HG02759 (cell line): Measurements from ENCODE around the gene DLG5.

Experiments
- ATAC-seq: cut with Tn5 transposase; IDR thresholded peaks from one replicate; pipeline ENCODE4 v1.9.1; 2021; ENCODE audit warnings: mild to moderate bottlenecking, moderate library complexity; ENCODE audit not compliant: unreplicated experiment

The DLG5 gene

DNA sequence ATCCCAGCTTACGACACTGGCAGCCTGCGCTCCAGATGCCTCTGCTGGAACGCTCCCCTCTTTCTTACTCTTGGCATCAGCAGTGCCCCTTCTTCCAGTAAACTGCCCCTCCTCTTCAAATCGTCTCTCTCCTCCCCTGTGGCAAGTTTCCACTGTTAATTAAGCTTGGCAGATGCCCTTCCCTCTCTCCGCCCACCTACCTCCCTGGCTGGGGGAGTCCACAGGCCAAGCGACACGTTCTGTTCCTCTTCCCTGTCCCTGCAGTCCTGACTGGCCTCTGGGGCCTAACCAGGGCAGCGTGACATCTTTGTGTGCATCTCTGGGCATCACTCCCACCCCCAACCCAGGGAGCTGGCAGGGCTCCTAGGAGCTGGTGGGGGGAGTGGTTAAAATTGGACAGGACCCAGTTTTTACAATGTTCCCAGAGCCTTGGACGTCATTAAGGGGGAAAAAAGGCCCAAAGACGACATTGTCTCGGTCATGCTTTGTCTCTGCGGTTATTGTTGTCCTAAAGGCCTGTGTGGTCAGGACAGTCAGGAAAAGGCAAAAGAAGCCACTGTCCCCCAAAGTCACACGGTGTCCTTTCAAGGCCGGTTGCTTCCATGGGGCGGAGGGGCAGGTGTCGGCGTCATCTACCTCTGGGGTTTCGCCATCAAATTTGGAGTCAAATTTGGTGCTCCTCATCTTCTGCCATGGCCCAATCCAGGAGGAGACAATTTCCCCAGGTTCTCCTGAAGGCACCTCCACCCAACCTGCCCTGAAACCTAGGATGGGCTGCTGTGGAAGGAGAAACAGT lies 54.2 kb downstream of the DLG5 start:
- ATAC-seq, result no peak

DNA sequence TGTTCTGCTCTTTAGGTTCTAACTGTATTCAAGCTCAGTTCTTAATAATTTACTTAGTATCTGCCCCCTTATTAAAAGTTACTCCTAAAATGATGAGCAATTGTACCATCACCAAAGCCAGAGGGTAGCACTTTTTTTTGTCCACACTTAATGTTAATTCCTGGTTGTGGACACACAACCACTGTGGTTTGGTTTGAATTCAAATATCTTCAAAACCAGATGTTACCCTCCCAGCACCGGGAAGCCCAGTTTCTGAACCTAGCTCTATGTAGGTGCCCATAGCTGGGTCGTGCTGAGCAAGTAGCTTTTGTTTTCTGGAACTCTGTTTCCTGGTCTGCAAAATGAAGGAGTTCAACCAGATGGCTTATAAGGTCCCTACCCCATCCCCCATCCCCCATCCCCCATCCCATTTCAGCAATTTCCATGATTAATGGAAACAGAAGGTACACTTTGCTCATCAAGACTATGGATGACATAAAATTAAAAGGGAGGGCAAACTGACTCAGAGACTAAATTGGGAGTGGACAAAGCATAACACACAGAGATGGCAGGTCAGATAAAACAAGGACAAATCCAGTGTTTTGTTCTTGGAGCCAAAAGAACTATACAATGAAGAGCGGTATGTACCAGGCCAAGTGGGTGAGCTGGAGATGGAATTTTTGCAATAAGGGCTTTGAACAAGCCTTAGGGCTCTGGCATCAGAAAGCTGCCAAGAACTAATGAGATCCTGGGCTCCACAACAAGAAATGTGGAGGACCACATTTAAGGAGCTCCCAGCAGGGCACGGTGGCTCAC lies 56.7 kb downstream of the DLG5 start:
- no peak for ATAC-seq

DNA sequence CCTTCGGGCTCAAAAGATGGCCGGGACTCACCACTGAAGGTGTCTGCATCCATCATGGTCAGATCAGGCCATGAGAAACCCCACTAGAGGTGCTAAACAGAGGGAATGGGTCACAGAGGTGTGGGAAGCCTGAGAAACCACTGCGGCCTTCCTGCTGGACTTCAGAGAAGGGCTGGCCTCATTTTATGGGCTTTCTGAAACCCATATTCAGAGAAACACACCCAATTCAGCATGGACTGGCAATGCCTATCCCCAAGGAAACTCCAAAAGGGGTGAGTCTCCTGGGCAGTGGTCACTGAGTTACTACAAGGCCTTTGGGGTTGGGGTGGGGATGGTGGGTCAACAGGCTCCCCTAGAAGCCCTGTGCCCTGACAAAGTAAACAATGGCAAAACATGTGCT lies 58.0 kb downstream of the DLG5 start:
- ATAC-seq, result no peak

DNA sequence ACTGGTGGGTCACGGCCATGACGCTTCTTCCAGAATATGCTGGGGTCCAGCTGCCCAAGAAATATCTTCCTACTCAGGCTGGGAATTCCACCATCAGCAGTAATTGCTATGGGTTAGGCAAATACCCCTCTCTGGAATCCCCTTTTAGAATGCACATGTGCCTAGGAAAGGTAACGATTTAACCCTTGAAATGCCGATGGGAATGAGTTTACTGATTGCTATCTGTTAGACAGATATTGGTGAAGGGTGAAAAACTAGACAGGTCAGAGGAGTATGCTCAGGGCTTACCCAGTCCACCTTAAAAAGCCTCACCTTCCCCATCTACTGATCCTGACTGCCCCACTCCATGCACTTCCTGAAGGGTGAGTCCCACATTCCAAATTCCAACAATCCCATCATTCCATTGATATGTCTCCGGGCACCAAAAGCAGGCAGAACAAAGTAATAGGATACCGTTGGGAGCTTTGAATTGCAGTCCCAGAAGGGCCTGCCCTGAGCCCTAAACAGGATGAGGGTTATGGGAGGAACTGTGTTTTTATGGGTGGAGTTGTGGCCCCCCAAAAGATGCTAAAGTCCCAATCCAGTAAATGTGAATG lies 59.3 kb downstream of the DLG5 start:
- ATAC-seq, result no peak

DNA sequence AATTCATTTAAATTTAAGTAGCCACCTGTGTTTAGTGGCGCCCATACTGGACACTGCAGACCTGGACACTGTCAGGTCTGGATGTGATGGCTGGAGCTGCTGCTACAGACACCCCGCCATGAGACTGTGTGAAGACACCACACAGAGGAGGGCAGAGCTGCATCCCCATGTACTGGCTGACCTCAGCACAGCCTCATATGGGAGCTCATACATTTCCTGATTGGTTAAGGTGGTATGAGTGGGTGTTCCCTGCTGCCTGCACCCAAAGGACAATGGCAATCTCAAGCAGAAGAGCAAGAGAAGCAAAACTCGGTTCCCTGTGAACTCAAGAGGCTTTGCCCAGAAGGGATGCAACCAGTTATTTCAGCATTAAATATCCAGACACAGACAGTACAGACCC lies 60.0 kb downstream of the DLG5 start:
- ATAC-seq, result no peak

DNA sequence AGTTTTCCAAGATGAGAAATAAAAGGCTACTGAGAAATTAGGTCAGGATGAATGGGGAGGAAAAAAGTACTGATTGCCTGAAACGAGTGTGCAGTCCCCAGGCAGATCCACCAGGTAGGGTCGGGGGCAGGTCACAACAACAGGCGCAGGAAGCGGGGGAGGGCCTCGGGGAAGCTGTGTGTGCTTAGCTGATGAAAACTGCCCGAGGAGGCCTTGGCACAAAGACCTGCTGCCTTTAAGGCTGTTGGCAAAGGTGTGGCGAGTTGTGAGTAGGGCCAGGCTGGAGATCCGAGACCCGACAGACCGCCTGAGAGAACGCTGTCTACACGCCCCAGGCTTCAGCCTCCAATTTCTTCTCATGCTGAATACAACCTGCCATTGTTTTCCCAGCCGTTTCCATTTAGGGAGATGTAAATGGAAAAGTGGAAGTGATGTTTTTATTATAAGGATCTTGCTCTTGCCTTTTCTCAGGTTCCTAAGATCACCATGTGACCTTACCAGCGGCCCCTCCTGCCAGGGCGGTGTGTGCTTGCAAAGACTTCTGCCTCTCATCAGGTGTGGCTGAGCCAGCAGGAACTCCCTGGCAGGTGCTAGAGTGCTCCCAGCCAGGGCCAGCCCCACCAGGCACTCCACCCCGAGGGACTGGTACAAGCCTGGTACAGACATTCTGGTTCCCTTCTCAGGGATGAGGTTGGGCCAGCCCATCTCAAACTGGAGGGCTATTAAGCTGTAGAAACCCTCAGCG lies 60.8 kb downstream of the DLG5 start:
- no peak for ATAC-seq

DNA sequence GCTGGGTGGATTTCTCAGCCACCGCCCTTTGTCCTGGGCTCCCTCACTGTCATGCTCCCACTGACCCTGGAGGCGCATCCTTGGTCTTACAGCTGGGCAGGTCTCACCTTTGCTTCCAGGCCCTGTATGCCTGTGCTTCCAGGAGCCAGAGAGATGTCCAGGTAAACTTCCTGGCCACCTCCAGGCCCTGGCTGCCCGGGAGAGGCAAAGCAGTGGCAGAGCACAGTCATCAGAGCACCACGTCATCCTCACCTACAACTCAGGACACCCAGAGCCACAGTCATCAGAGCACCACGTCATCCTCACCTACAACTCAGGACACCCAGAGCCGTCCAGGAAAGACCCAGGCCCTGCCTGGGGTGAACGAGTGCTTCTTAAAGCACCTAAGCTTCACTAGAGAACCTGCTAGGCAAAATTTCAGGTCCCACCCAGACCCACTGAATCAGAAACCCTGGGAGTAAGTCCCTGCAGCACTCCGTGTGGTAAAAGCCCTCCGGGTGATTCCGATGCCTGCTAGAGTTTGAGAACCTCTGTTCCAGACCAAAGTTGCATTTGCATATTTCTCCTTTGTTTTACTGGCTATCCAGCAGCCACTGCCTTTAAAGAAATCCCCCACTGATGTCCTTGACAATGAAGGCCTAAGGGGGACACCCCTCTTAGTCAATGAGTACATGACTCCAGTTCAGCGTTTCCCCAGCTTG lies 62.3 kb downstream of the DLG5 start:
- no peak for ATAC-seq

DNA sequence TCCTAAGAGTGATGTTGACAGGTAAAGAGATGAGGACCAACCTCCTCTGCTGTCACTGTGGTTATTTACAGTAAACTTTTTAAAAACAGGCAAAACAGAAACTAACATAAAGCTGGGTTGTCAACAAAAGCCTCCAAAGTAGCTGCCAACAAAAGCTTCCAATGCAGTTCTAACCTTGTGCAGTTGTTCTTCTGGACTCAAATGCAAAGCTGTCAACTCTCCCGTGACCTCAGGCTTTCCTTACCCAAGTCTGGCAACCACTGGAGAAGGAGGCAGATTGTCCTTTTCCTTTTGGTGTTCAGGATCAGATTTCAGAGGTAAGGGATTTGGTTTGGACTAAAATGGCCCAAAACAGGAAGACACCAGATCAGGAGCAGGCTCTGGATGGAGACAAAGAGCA lies 63.1 kb downstream of the DLG5 start:
- no peak for ATAC-seq

DNA sequence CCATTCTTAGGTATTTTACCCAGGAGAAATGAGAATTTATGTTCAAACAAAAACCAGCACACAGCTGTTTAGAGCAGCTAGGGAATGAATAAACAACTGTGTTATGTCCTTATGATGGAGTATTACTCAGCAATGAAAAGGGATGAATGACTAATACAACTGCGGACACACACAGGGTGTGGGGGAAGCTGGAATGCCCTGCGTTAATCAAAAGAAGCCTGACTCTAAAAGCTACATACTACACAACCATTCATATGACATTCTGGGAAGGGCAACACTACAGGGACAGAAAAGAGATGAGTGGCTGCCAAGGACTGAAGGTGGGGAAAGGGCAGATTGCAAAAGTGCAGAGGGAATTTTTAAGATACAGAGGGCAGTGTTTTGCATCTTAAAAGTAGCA lies 64.0 kb downstream of the DLG5 start:
- ATAC-seq, result no peak

DNA sequence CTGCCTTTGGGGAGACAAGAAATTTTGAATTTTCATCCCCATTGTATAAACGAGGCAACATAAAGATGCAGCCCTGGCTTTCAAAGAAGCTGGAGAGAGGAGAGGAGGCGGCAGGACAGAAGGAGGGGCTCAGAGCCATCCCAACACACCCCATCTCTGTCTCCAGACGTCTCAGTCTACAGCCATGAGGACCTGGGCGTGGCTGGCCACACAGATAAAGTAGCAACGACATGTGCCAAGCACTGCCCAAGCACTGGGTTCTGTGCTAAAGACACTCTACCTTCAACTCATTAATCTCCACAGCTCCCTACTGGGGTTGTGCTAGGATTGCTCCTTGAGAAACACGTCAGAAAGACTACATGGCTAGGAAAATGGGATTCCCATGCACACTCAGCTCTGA lies 65.2 kb downstream of the DLG5 start:
- no peak for ATAC-seq

DNA sequence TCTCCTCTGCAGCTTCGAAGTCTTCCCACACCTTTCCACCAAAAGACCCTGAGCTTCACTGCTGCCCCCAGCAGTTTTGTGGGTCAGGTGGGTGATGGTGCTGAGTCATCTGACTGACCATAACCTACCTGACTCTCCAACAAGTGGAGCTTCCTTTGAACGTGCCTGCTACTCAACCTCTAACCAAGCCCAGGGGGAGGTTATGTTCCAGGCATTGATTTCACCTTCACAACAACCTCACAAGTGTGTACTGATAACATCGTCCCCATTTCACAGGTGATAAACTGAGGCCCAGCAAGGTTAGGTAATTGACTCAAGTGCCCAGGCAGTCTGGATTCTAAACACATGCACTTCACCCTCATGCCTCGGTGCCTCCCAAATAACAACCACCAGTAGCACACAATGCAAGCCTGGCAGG lies 66.7 kb downstream of the DLG5 start:
- no peak for ATAC-seq

DNA sequence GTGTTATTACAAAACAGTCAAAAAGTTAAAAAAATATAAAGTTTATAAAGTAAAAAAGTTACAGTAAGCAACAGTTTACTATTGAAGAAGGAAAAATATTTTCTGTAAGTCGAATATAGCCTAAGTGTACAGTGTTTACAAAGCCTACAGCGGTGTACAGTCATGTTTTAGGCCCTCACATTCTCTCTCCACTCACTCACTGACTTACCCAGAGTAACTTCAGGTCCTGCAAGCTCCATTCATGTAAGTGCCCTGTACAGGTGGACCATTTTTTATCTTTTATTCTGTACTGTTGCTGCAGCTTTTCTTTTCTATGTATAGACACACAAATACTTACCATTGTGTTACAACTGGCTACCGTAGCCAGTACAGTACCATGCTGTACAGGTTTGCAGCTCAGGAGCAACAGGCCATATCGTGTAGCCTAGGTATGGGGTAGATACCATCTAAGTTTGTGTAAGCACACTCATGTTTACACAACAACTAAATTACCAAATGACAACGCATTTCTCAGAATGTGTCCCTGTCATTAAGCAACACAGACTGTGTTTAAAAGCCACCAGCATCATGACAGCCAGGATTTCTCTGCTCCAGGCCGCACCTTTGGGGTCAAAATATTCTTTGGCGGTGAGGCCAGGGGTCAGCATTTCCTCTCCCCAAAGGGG lies 67.2 kb downstream of the DLG5 start:
- no peak for ATAC-seq

DNA sequence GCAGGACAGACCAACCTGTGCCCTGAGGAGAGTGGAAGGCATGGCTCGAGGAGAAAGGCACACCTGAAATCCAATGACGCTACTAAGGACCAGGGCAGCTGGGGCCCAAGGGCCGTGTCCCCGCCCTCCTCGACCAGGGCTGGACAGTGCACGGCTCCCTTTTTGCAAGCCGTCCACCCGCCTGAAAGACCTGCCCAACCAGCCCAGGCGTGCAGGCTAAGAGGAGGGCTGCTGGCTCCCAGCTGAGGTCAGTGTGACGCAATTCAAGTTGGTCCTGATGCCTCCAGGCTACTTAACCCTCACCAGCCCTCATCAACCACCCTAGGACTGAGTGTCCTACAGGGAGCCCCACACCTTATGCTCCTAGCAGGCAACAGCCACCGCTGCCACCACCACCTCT lies 69.3 kb downstream of the DLG5 start:
- ATAC-seq, result no peak

DNA sequence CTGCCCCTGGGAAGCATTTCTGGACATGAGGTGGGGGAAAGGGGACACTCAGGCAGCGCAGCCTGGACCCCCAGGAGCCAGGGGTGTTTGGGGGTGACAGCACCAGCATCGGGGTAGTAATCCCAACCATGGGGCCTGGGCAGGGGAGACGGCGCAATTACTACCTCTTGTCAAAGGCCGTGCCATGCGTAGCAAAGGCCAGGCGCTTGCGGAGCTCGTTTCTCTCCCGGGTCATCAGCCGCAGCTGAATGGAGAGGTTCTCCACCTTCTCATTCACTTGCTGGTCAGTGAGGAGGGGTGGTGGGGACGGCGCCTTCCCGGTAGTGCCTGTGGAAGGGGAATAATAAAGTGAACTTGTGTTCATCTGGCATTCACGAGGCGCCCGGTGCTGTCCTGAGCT lies 70.0 kb downstream of the DLG5 start:
- ATAC-seq, result no peak

DNA sequence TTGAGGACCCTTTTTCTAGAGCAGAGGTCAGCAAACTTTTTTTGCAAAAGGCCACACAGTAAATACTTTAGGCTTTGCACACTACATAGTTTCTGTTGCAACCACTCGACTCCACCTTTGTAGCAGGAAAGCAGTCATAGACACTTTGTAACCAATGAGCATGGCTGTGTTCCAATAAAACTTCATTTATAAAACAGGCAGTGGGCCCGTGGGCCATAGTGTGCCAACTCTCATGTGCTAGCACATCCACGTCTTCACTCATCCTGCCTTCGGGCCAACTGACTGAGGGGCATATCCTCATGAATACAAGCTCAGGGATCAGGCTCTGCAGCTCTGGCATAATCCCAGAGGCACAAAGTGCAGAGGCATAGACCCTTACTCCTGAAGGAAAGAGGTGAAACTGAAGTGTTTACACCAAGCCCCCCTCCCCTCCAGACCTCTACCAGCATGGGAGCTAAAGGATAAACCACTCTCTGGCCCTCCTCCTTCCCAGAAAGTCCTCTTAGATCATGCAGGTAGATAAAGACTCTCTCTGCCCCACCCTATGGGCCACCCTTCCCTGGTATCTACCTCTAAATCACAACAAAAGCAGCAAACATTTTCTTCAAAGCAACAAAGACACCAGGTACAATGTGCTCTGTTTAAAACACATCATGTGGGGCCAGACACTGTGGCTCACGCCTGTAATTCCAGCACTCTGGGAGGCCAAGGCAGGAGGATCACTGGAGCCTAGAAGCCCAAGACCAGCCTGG lies 71.0 kb downstream of the DLG5 start:
- no peak for ATAC-seq

DNA sequence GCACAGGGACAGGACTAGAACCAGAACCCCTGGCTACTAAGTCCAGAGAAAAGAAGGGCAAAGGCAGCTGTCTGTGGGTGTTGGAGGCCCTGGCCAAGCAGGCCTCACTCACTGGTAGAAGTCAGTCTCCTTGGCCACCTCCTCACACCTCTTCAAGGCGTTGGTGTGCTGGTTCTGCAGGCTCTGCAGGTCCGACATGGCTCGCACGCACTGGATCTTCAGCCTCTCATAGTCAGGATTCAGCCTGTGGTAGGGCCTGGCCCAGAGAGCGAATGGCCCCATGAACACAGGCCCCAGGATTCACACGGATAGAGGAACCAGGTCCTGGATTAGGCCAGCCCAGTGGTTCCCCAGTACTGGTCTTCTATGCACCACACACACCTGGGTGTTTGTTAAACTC lies 72.4 kb downstream of the DLG5 start:
- no peak for ATAC-seq

DNA sequence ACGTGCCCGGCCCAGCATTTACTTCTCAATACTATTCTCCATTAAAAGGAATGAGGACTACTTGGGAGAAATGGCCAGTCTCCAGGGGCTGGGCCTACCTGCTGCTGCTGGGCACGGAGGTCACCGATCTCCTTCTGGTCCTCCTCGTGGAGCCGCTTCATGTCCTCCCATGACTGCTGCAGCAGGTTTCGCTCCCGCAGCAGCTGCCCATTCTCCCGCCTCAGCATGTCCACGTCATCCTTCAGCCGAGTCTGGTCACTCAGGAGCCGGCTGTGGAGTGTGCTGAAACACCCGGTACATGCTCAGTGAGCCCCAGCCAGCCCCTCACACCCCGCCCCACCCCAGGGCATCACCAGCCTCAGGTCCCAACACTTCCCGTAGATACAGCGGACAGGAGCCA lies 73.3 kb downstream of the DLG5 start:
- no peak for ATAC-seq

DNA sequence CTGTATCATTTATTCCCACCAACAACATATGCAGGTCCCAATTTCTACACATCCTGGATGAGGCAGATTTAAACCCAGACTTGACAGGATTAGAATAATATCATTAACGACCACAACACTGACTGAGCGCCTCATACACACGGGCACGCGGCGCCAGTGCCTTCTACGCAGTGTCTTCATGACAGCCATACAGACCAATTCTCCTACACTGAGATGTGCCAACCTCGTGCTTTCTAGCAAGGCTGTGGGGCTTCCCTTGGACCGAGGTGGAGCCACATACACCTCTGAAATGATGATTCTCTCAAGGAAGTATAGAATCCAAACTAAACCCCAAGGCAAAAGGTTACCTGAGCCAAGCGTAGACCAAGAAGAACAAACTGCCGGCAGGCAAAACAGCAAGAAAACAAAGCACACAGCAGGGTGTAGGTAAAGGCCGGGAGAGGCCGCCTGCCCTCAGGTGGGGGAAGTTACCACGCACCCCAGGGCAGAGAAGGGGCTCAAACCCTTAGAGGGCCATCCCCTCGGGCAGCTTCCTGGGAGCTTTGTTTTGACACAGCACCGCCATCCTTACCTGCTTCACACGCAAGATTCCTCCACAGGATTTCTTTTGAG lies 75.8 kb downstream of the DLG5 start:
- ATAC-seq, result no peak

DNA sequence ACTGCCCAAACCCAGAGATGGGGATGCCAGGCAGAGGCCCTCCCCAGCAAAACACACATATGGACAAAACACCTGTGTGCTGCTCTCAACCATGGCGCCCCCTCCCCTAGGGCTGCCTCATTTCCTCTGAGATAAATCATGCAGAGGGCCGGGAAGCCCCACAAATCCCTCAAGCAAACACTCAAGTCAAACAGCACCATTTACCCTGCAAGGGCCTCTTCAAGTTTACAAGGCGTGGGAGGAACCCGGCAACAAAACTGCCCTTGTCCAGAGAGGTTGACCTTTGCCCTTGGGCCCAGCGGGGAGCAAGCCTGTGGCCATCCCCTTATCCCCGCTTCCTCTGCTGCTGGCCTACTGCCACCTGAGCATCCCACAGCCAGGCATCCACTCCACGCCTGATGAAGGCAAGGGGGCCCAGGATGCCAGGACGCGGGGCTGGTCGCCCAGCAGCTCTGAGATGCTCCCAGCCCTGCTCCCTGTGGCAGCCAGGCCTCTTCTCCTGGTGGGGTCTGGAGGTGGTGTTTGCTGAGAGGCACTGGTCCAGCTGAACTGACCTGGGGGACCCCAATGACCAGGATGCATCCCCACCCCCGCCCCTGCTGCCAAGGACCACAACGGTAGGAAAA lies 77.4 kb downstream of the DLG5 start:
- ATAC-seq, result no peak
